DMS53 treated with DMSO at 0.1 percent for 48 hours (cell line): Measurements from ENCODE around the gene MICAL2.

Experiments used
- DNase-seq: peaks from one replicate; lab custom pipeline; 2025; ENCODE audit not compliant: unreplicated experiment; lab: John Stamatoyannopoulos, UW

MICAL2 gene

DNA sequence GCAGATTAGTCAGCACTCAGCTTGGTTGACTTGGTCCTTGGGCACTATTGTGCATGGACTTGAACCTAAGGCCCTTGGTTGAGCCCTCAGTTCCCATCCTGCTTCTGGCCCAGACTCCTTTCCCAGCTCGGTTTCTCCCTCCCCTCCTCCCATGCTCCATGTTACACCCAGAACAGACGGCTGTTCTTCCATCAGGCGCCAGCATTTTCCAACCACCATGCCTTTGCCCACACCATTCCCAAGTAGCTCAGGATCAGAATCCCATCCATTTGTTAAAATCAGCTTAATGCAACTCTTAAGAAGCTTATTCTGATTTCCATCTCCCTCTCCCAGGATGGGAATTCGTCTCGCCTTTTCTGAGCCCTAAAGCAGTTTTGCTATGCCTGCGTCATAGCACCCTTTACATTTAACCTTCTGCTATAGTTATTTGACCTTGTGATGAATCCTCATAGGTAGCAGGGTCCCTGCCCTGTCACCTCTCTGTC is 110.7 kb downstream of the MICAL2 start:
- DNase-seq: no peak

DNA sequence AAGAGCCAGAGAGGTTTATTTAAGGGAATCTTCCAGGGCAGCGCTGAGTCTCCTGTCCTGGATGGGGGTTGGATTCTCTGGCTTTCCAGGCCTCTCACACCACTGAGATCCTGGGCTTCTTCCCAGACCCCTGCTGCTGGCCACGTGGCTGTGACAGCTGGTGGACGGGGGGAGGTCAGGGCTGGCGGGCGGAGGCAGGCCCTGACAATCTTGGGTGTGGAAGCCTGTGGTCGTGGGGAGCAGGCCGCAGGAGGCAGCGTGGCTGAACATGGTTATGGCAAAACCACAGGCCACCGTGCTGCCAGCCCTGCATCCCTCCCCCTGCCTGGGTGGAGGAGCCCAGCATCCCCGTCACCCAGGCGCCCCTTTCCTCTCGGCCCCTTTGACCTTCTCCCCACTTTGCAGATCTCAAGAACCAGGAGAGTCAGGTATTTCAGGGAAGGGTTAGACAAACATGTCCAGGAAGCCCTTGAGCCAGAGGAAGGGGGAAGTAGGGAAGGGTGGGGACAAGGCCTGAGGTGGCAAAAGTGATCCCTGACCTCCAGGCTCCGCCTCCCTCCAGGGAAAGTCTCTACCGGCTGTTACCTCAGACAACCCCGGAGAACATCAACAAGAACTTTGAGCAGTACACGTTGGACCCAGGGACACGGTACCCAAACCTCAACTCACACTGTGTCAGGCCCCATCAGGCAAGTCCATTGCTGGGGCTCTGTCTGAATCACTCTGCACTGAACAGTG is 111.8 kb downstream of the MICAL2 start:
- no peak for DNase-seq

DNA sequence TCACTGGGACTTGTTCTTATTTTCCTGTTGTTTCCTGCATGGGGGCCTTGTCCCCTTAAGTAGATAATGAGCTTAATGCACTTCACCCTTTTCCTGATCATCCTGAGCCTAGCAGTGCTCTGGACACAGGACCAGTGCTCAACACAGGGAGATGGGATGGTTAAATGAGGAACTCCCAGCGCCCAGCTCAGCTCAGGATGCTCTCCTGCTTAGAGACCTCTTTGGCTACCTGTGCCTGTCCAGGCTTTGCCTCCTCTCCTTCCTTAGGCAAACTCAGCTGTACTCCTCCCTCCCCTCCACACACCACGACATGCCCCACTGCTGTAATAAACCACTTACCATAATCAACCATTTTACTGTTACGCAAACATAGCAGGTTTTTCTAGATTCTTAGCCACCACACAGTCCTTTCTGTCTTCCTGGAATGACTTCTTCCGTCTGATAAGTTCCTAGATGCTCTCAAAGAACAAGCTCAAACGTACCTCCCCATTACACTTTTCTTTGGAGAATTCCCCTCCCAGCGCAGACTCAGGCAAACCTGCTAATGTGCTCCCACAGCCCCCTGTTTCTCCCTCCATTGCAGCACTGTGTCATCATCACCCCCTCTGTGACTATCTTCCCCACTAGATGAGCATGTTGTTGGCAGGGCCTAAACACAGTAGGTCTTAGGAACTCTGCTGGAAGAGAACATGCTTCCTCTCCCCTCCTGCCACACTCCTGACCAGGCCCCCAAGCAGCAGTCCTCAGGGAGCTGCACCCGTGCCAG is 113.6 kb downstream of the MICAL2 start:
- no peak for DNase-seq

DNA sequence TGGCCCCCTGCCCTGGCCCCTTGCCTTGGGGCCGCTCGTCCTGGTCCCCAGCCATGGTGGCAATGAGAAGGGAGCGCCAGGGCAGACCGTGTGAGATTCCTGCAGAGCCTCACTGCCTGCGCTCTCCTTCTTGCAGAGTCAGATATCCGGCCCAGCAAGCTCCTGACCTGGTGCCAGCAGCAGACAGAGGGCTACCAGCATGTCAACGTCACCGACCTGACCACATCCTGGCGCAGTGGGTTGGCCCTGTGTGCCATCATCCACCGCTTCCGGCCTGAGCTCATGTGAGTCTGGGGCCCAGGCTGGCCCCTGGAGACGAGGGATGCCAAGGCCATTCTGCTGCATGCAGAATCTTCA is 114.1 kb downstream of the MICAL2 start:
- no peak for DNase-seq

DNA sequence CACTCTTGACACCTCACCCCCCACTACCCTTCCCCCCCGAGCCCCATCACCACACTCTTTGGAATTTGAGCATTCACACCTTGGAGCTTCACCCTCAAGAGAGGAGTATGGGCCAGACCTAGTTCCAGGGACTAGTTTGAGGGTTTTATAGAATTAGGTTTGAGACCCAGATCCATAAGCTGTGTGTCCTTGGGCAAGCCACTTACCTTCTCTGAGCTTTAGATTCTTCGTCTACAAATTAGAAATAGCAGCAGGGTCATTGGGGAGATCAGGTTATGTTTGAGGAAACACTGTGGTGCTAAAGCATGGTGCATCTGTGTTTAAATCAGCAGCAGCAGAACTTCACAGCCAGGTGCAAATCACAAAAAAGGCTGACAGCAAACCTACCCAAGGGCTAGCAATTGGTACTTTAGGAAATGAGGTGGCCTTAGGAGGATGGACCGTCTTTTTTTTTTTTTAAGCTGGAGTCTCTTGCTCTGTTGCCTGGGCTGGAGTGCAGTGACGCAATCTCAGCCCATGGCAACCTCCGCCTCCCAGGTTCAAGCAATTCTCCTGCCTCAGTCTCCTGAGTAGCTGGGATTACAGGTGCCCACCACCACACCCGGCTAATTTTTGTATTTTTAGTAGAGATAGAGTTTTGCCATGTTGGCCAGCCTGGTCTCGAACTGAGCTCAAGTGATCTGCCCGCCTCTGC is 114.8 kb downstream of the MICAL2 start:
- no peak for DNase-seq

DNA sequence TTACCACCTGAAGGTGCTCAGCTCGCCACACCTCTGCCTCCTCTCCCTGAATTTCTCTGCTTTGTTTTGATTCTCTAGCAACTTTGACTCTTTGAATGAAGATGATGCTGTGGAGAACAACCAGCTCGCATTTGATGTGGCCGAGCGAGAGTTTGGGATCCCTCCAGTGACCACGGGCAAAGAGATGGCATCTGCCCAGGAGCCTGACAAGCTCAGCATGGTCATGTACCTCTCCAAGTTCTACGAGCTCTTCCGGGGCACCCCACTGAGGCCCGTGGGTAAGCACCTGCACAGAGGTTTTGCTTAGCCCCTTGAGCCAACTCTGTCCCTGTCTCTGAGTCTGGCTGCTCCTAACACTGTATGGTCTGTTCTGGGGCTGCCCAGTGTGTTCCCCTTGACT is 115.7 kb downstream of the MICAL2 start:
- DNase-seq: no peak

DNA sequence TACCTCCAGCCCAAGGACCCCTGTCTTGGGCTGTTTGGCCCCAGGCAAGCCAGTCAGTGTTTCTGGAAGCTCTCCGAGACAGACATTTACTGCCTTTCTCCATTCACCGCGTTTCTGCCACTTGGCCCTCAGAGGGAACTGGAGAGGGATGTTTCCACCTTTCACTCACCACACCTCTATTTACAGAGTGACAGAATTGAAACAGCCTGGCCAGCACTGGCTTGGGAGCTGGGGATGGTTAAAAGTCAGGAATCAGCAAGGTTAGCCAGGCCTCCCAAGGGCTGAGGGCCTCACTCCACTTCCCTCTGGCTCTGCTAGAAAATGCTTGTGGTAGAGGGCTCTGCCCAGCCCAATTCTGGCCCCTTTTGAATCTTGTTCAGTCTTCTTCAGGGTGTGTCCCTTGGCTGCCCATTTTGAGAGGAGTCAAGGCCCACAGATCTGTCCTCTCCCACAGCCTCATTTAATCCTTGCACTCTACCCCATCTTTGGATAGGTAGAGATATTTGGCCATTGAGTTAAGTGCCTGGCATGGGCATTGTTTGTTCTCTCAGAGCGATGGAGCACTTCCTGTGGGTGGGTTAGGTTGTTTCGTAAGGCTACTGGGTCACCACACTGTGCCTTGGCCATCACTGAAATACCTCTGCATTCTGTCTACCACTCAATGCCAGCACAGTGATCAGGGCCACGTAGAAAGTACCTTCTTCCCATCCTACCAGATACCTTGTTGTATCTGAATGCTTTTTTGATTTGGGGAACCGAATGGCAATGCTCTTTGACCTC is 119.2 kb downstream of the MICAL2 start:
- DNase-seq: no peak

DNA sequence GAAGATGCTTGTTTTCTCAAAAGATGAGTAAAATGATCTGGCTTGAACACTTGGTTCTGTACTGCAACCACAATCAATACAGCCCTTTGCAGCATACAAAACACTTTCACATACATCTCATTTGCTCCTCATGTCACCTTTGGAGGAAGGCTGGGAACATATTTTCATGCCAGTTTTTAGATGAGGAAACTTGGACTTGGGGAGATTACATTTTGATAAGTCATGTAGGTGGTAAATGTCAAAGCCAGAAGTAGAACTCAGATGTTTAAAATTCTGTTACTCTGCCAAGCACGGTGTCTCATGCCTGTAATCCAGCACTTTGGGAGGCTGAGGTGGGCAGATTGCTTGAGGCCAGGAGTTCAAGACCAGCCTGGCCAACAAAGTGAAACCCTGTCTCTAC is 121.8 kb downstream of the MICAL2 start:
- no peak for DNase-seq

DNA sequence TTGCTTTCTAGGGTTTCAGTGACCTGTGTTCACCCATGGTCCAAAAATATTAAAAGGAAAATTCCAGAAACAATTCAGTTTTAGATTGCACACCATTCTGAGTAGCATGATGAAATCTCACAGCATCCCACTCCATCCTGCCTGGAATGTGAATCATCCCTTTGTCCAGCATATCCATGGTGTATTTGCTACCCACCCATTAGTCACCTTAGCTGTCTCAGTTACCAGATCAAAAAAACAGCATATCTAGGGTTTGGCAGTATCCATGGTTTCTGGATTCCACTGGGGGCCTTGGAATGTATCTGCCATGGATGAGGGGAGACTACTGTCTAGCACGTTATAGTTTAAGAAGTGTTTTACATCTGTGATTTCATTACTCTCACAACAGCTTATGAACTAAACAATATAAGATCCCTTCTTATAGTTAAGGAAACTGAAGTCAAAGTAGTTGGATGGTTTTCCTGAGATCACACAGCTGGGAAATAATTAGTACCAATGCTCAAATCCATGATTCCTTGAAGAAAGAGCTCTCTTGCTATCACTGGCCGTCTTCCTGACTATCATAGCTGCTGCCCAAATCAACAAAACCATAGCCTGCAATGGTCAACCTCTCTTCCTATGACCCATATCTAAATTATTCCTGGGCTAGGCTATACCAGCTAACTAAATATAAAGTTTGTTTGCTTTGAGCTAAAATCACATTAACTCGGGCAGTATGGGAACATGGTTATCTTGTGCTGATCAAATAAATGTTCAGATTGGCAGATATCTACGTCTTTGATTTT is 122.6 kb downstream of the MICAL2 start:
- no peak for DNase-seq

DNA sequence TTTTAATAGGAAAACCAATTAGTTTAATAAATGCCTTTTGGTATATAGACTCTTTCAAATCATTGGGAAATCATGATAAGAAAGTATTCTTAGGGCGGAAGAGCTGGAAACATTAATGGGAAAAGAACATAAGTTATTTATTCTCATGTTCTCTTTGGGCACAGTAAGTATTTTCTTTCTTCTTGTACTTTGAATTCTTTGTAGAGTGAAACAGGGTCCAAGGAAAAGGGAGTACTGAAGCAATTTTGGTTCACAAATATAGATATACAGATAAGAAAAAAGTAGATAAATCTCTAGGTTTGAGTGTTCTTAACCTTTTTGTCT is 123.2 kb downstream of the MICAL2 start:
- DNase-seq: no peak

DNA sequence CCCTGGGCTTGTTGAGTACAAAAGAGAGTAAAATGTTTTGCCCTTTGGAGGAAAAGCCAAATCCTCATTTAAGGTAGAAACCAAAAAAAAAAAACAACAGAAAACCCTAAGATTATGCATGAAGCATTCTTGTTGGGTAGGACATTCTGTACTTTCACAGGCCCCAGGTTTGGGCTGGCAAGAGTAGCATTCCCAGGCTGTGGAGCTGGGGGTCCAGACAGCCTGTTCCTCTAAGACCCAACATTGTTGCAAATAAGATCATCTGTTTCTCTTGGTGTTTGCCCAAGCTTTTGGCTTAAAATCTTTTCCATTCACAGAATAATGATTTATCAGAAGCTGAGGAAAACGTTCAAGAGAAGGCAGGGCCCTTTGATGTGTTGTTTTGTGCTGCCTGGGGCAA is 123.8 kb downstream of the MICAL2 start:
- DNase-seq: no peak

DNA sequence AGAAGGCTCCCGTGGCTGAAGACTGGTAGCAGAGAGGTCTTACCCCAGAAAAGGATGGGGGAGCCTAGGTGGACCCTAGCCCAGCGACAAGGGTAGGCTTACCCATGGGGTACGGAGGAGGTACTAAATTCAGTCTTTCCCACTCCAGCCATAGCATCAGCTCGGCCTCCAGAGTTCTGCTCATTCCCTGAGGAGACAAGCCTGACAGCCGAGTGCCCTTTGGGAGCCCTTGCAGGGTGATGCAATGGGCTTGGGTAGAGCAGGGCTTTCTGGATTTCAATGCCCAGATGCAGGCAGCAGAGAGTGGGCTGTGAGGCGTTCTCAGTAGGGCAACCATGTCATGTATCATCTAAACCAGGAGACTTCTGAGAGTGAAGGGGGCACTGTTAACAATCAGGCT is 124.7 kb downstream of the MICAL2 start:
- DNase-seq: no peak

DNA sequence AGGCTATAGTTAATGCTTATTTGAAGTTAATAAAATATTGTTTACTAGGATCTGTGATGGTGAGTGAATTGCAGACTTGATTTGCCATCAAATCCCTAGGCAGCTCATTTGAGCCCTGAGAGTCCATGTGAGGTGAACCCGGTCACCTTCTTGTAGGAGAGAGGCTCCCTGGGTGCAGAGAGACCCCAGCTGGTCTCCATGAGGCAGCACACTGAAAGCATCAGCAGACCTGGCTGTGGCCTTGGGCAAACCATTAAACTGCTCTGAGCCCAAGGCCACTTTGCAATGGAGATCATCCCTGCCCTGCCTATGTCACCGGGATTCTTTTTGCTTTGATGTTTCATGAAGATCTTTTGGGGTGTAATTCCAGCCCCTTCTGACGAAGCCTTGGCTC is 125.2 kb downstream of the MICAL2 start:
- no peak for DNase-seq

DNA sequence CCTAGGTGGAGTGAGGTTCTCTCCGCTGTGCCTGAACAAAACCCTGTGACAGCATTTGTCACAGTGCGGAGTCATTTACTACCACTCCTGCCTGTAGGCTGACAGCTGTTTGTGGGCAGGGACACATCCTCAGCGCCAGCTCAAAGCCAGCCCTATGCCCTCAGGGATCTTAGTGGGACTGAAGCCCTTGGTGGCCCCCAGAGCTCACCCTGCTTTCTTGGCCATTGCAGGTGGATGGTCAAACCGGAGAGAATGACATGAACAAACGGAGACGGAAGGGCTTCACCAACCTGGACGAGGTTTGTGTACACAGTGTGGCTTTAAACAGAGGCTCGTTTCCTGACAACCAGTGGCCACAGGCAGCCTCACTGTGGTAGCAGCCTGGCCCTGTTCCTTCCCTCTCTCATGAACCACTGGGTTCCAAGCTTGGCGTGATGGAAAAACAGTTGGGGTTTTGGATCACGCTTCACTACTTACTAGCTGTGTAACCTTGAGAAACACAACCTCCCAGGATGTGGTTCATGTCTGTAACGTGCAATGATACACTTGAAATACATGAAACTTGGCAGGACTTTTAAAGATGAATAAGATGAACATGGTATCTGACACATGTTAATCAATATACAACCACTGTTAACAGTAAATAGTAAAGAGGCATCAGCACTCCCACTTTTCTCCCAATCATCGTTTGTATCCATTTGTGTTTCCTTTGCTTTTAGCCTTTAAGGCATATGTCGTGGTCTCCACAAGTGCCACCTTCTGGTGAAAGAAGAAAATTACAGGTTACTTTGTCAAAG is 125.8 kb downstream of the MICAL2 start:
- DNase-seq: peak; percentile 69

DNA sequence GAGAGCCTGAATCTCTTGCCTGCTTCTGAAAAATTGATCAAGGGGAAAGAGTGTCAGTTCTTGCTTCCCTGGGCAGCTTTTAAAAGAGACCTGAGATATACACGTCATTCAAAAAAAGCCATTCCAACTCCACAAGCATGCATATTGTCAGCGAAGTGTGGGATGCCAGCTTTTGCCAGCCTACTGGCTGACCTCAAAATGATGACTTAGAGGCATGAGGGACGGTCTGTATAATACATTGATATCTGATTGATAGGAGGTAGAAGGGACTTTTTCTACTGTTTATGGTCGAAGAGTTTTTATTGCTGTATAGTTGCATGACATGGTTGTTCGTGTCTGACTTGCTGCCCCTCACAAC is 126.3 kb downstream of the MICAL2 start:
- no peak for DNase-seq

DNA sequence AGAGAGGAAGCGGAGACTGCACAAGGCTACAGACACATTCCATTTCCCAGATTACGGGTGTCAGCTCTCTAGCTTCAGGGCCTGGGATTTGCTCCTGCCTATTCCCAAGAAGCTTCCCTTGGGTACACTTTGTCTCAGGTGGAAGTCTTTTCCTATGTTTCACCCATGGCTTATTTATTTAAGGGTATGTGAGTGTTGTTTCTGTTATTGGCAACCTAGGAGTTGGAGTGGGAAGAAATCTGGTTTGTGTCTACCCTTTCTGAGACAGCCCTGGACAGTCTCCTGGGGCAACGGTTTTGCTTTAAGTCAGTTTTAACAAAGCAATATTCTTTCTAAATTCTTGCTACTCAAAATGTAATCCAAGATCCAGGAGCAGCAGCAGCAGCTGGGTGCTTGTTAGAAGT is 127.0 kb downstream of the MICAL2 start:
- DNase-seq: no peak

DNA sequence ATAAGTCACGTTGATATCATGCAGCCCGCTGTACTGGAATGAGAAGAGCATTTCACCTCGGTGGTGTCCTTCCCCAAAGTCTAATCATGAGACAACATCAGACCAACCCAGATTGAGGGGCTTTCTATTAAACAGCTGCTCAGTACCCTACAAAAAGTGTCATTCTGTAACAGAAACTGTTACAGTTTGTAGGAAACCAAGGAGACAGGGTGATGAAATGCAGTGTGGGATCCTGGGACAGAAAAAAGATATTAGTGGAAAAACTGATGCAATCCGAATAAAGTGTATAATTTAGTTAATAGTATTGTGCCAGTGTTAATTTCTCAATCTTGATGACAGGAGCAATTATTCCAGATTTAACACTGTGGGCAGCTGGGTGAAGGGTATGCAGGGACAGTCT is 128.0 kb downstream of the MICAL2 start:
- no peak for DNase-seq

DNA sequence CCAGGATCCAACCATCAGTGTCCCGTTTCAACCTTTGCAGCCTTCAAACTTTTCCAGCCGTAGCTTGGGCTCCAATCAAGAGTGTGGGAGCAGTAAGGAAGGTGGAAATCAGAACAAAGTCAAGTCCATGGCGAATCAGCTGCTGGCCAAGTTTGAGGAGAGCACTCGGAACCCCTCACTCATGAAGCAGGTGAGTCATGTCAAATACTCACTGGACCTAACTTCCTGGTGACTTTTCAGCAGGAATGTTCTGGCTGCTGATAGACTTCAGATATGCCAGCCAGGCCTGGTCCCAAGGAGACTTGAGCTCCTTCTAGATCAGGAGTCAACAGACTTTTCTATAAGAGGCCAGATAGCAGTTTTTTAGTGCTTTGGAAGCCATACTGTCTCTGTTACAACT is 129.0 kb downstream of the MICAL2 start:
- peak; percentile 45 for DNase-seq

DNA sequence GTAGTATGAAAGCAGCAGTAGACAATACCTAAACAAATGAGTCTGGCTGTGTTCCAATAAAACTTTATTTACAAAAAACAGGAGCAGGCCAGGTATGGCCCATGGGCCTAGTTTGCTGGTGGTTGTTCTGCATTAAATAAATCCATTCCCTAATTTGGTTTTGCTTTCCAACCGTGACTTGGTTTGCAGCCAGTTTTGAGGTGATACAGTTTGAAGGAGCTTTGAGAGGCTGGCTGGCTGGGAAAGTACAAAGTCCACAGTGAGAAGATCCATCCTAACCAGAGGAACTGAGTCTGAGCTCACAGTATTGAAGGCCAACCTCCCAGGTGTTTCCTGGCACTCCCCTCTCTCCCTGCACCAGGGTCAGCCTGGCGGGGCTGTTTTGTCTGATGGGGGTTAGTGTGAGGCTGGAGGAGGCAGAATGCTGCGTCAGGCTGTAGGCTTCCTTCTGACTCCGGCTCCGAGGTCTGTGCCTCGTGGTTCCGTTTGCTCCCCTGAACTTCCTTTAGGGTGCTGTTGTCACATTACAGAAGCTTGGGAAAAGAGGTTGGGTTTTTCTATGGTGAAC is 129.5 kb downstream of the MICAL2 start:
- DNase-seq: peak; percentile 76

DNA sequence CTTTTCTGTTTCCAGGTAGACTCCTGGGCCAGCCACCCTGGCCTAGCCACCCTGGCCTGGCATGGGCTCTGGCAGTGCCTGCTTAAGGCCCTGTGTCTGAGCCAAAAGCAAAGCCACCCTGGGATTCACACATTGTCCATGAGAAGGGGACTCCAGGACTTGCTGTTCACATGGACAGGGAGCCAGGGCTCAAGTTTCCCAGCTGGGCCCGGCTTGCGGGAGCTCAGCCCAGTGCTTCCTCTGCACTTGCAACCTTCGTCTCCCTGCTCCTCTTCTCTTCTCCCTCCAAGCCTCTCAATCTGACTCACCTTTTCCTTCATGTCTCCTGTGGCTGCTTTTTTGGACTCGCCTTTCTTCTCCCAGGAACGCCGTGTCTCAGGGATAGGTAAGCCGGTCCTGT is 130.3 kb downstream of the MICAL2 start:
- DNase-seq: no peak
